H1 (cell line): ENCODE measurements around the gene PLXNA4. TPM values are rescaled to one million over a fixed set of nuclear protein-coding genes. Genes with fewer than 3 reads are reported as not detected.

Experiments
- CTCF ChIA-PET: fragments of 300-600 bp; sonication (Branson Sonifier 250); formaldehyde crosslinking; loops from one replicate; lab custom pipeline; 2021; ENCODE audit not compliant: partially characterized antibody; lab: Charles Lee
- POLR2A ChIA-PET: fragments of 300-600 bp; sonication (Branson Sonifier 250); formaldehyde crosslinking; loops from one replicate; lab custom pipeline; 2021; ENCODE audit warnings: inconsistent platforms; ENCODE audit not compliant: partially characterized antibody; lab: Charles Lee
- DNase-seq, 2 experiments: peaks; one replicate each; pipeline versions ENCODE4 v3.0.0 to v3.0.0-alpha.2; 2010 to 2022; ENCODE audit warnings: low spot score in 2 of 2, low read depth in 1 of 2, mixed read lengths in 1 of 2
- FAIRE-seq: peaks from 2 replicates; lab custom pipeline; 2011; peaks lifted over from hg19 to GRCh38; lab: Jason Lieb, UNC
- H2AFZ ChIP-seq: 2 replicates; pipeline ENCODE4 v1.8.1; 2012; ENCODE audit warnings: low read length, inconsistent platforms
- H2AK5ac ChIP-seq: 2 replicates; pipeline ENCODE4 v1.6.1; 2013; ENCODE audit warnings: low read depth, low read length
- H2BK120ac ChIP-seq: replicated peaks from 2 replicates; pipeline ENCODE3; 2013; ENCODE audit warnings: low read depth, low read length, inconsistent platforms
- H2BK12ac ChIP-seq: 2 replicates; pipeline ENCODE4 v1.6.1; 2013; ENCODE audit warnings: low read depth, low read length
- H2BK15ac ChIP-seq: 2 replicates; pipeline ENCODE4 v1.6.1; 2013; ENCODE audit warnings: low read length
- H2BK20ac ChIP-seq: 2 replicates; pipeline ENCODE4 v1.6.1; 2013; ENCODE audit warnings: low read length
- H2BK5ac ChIP-seq: 2 replicates; pipeline ENCODE4 v1.6.1; 2013; ENCODE audit warnings: low read depth, low read length
- H3K14ac ChIP-seq: 2 replicates; pipeline ENCODE4 v1.6.1; 2013; ENCODE audit warnings: inconsistent platforms; ENCODE audit not compliant: insufficient read length
- H3K18ac ChIP-seq: 2 replicates; pipeline ENCODE4 v1.6.1; 2013; ENCODE audit warnings: low read length; ENCODE audit errors: extremely low read depth
- H3K23ac ChIP-seq: 2 replicates; pipeline ENCODE4 v1.6.1; 2013; ENCODE audit warnings: inconsistent platforms; ENCODE audit not compliant: insufficient read length
- H3K23me2 ChIP-seq: 2 replicates; pipeline ENCODE4 v1.6.1; 2013; ENCODE audit warnings: low read depth, low read length
- H3K27ac ChIP-seq: 2 replicates; pipeline ENCODE4 v1.6.1; 2011; ENCODE audit warnings: low read depth, low read length, inconsistent platforms
- H3K27me3 ChIP-seq, 4 experiments: replicated peaks in 1 of 4; 1 replicate in 1 of 4; 2 replicates in 3 of 4; pipeline versions ENCODE4 v1.6.1 to v1.8.1; 2011 to 2013; ENCODE audit warnings: low read length in 3 of 4, mild to moderate bottlenecking in 3 of 4, inconsistent platforms in 2 of 4, mixed read lengths in 2 of 4, moderate library complexity in 1 of 4; ENCODE audit not compliant: control insufficient read depth in 3 of 4, insufficient read depth in 3 of 4; ENCODE audit errors: extremely low read depth in 1 of 4
- H3K36me3 ChIP-seq, 4 experiments: 2 replicates each; pipeline versions ENCODE4 v1.6.1 to v1.8.1; 2011 to 2013; ENCODE audit warnings: mild to moderate bottlenecking in 4 of 4, low read length in 3 of 4, moderate library complexity in 2 of 4, control low read depth in 1 of 4, inconsistent platforms in 1 of 4; ENCODE audit not compliant: insufficient read depth in 4 of 4, control insufficient read depth in 2 of 4
- H3K4ac ChIP-seq: replicated peaks from 2 replicates; pipeline ENCODE3; 2013; ENCODE audit warnings: low read length, low read depth, mixed read lengths, inconsistent platforms; ENCODE audit not compliant: insufficient read length
- H3K4me1 ChIP-seq, 4 experiments: replicated peaks in 1 of 4; 1 replicate in 1 of 4; 2 replicates in 3 of 4; pipeline versions ENCODE4 v1.6.1 to v1.8.1; 2011 to 2013; ENCODE audit warnings: low read length in 3 of 4, inconsistent platforms in 2 of 4, mixed read lengths in 1 of 4; ENCODE audit not compliant: insufficient read depth in 4 of 4, control insufficient read depth in 3 of 4
- H3K4me2 ChIP-seq, 2 experiments: 2 replicates each; pipeline versions ENCODE4 v1.6.1 to v1.8.1; 2011 to 2013; ENCODE audit warnings: low read depth in 2 of 2, low read length in 2 of 2, control low read depth in 1 of 2, inconsistent platforms in 1 of 2, mild to moderate bottlenecking in 1 of 2; ENCODE audit not compliant: insufficient read depth in 1 of 2
- H3K4me3 ChIP-seq, 4 experiments: fragments of 200-600, 300-600 bp in 1 of 4; sonication (generic), shearing (Covaris generic), sonication (Bioruptor Twin) in 1 of 4; 2 replicates each; pipeline versions ENCODE4 v1.5.1 to v1.8.1; 2011 to 2016; ENCODE audit warnings: low read length in 4 of 4, low read depth in 3 of 4, control low read depth in 2 of 4, inconsistent platforms in 2 of 4, mild to moderate bottlenecking in 2 of 4, mixed read lengths in 1 of 4, moderate library complexity in 1 of 4; ENCODE audit not compliant: insufficient read depth in 2 of 4; ENCODE audit errors: extremely low read depth in 1 of 4
- H3K56ac ChIP-seq: replicated peaks from 2 replicates; pipeline ENCODE3; 2013; ENCODE audit warnings: low read depth, mild to moderate bottlenecking, mixed read lengths, low read length, inconsistent platforms; ENCODE audit not compliant: insufficient read length
- H3K79me1 ChIP-seq: 2 replicates; pipeline ENCODE4 v1.6.1; 2013; ENCODE audit warnings: low read depth, low read length, control low read depth
- H3K79me2 ChIP-seq, 2 experiments: 2 replicates each; pipeline versions ENCODE4 v1.6.1 to v1.8.1; 2012 to 2013; ENCODE audit warnings: low read length in 2 of 2, mild to moderate bottlenecking in 2 of 2, inconsistent platforms in 1 of 2; ENCODE audit not compliant: insufficient read depth in 2 of 2, control insufficient read depth in 1 of 2
- H3K9ac ChIP-seq, 4 experiments: replicated peaks in 1 of 4; 1 replicate in 1 of 4; 2 replicates in 3 of 4; pipeline versions ENCODE4 v1.6.1 to v1.8.1; 2011 to 2013; ENCODE audit warnings: low read depth in 3 of 4, low read length in 3 of 4, control low read depth in 2 of 4, mild to moderate bottlenecking in 2 of 4, moderate library complexity in 2 of 4, inconsistent platforms in 1 of 4; ENCODE audit errors: extremely low read depth in 1 of 4
- H3K9me3 ChIP-seq, 2 experiments: 2 replicates each; pipeline versions ENCODE4 v1.6.1 to v1.8.1; 2012 to 2013; ENCODE audit warnings: mild to moderate bottlenecking in 2 of 2, moderate library complexity in 2 of 2, control low read depth in 1 of 2, inconsistent platforms in 1 of 2, low read depth in 1 of 2, low read length in 1 of 2, mixed read lengths in 1 of 2; ENCODE audit not compliant: insufficient read depth in 2 of 2
- H4K20me1 ChIP-seq, 2 experiments: replicated peaks in 1 of 2; 2 replicates each; pipeline versions ENCODE3 to v1.8.1; 2011 to 2013; ENCODE audit warnings: inconsistent platforms in 2 of 2, low read length in 2 of 2, mild to moderate bottlenecking in 1 of 2; ENCODE audit not compliant: insufficient read depth in 2 of 2, control insufficient read depth in 1 of 2
- H4K5ac ChIP-seq: 2 replicates; pipeline ENCODE4 v1.6.1; 2013; ENCODE audit warnings: low read length, low read depth, mixed read lengths, inconsistent platforms; ENCODE audit not compliant: insufficient read length
- H4K8ac ChIP-seq: 2 replicates; pipeline ENCODE4 v1.8.0; 2013; ENCODE audit warnings: mild to moderate bottlenecking, moderate library complexity, low read length, inconsistent platforms; ENCODE audit not compliant: insufficient read depth; ENCODE audit errors: extremely low read depth
- H4K91ac ChIP-seq: replicated peaks from 2 replicates; pipeline ENCODE3; 2013; ENCODE audit warnings: low read length, mixed read lengths, inconsistent platforms; ENCODE audit not compliant: insufficient read length
- BRCA1 ChIP-seq: IDR thresholded peaks from 2 replicates; pipeline ENCODE4 v1.6.1; 2012; ENCODE audit warnings: low read depth, low read length, improper control_type of control experiment
- CHD1 ChIP-seq: IDR thresholded peaks from 2 replicates; pipeline ENCODE4 v1.6.1; 2012; ENCODE audit warnings: low read depth, low read length, improper control_type of control experiment
- SUZ12 ChIP-seq: fragments of 200-600 bp; sonication (generic); IDR thresholded peaks from 2 replicates; pipeline ENCODE4 v1.6.1; 2012; ENCODE audit warnings: mild to moderate bottlenecking, inconsistent platforms, low read length, moderate library complexity, mixed read lengths
- TBP ChIP-seq: IDR thresholded peaks from 2 replicates; pipeline ENCODE4 v1.6.1; 2011; ENCODE audit warnings: low read depth, low read length, improper control_type of control experiment
- YY1 ChIP-seq: IDR thresholded peaks from 2 replicates; pipeline ENCODE4 v1.6.1; 2011; ENCODE audit warnings: low read depth, mild to moderate bottlenecking, low read length
- WGBS, 2 experiments: shearing (Covaris generic) in 1 of 2; methylation state at CpG; one replicate each; pipeline versions ENCODE4 v1.1.6 to v1.1.7; 2013 to 2015; ENCODE audit warnings: low lambda C conversion rate in 2 of 2, mixed read lengths in 2 of 2, inconsistent platforms in 1 of 2, low coverage in 1 of 2, missing lambda C conversion rate in 1 of 2; ENCODE audit not compliant: insufficient replicate concordance in 2 of 2, insufficient coverage in 1 of 2, insufficient read length in 1 of 2; ENCODE audit errors: extremely low coverage in 1 of 2, missing lambda C conversion rate in 1 of 2; 5-methylcytosine and 5-hydroxymethylcytosine counted together
- polyA plus RNA-seq, 7 experiments: library from polyadenylated mRNA; depleted of rRNA in 3 of 7; stranded (reverse) in 5 of 7; unstranded in 2 of 7; fragments of >200 nt in 5 of 7; fragments of 200-250 nt in 2 of 7; gene quantifications; 1 replicate in 5 of 7; 2 replicates in 1 of 7; 4 replicates in 1 of 7; pipeline versions ENCODE4 v1.2.1 to v1.2.3, GENCODE V29; 2011 to 2013; ENCODE audit warnings: missing spikeins in 2 of 7, mixed read lengths in 2 of 7
- total RNA-seq: library from RNA; stranded (reverse); fragmentation: NEBNext Ultra II Directional; extraction: Animal tissue kit (Norgen Biotek cat#: 25700); gene quantifications from 2 replicates; pipeline ENCODE4 v1.2.1, GENCODE V29; 2021

Gene PLXNA4
- total and polyA plus RNA-seq, 2 of the 8 experiments (the other 6 are each of a cell fraction or from before 2014, with no cell fraction given) = 0.76 to 0.79 TPM

DNA sequence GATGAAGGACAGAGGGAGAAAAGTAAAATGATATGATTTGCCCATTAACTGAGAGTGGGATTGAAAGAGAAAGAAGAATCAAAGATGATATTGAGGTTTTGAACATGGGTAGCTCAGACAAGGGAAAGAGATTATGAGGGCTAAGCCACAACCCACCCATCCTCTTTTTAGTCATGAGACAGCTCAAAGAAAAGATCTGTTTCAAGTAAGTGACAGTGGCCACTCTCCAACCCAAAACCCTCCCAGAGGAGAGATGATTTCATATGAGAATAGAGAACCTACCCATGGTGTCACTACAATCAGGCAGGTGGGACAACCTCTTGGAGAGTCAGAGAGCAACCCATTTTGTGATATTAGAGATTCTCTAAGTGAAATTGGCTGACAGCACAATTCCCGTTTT lies 32.2 kb downstream of the PLXNA4 start:
- no peak overlapping the region for H3K9ac ChIP-seq
- peaks cover 0 to 8% (median 2%) of the 10 kb centered on the region in 4 experiments; a peak in 3 of 7 replicates for H3K27me3 ChIP-seq
- no peaks in the 10 kb centered on the region for H3K79me2 ChIP-seq
- DNase-seq (no peak), FAIRE-seq (no peak)
- H4K8ac ChIP-seq = no peak overlapping the region
- H3K56ac ChIP-seq = no peak overlapping the region
- H3K4me2 ChIP-seq = no peak overlapping the region
- H4K20me1 ChIP-seq = no peaks in the 10 kb centered on the region
- H3K79me1 ChIP-seq = no peaks in the 10 kb centered on the region
- H3K9me3 ChIP-seq = no peaks in the 10 kb centered on the region
- H3K27ac ChIP-seq = no peak overlapping the region
- no peak overlapping the region for H3K4me3 ChIP-seq
- no peak overlapping the region for H3K18ac ChIP-seq
- POLR2A ChIA-PET = no interaction called here
- no peak overlapping the region for H4K5ac ChIP-seq
- H2AFZ ChIP-seq = no peak overlapping the region
- no peaks in the 10 kb centered on the region for H3K23me2 ChIP-seq
- H2BK5ac ChIP-seq = no peak overlapping the region
- no peak overlapping the region for H2BK120ac ChIP-seq
- TF ChIP-seq TBP = no peak
- TF ChIP-seq BRCA1 = no peak
- no peak for TF ChIP-seq SUZ12
- TF ChIP-seq YY1 = no peak
- TF ChIP-seq CHD1 = no peak
- H2BK15ac ChIP-seq = no peak overlapping the region
- H3K4ac ChIP-seq = no peak overlapping the region
- no peak overlapping the region for H3K14ac ChIP-seq
- no peak overlapping the region for H3K23ac ChIP-seq
- WGBS, 2 experiments = 83% methylated on average over 1 of the region's 1 CpG; no CpG with 5 or more reads in 1 of the 2 experiments
- CTCF ChIA-PET = interaction anchor here (0.6 to 1.6 kb wide), 4 partner anchors 14 to 121 kb away, joined by 3 to 8 read pairs (median 4); no protein-coding TSS in a partner anchor
- H3K4me1 ChIP-seq = peaks cover 6 to 12% (median 9%) of the 10 kb centered on the region in 4 experiments; a peak in 6 of 7 replicates
- H2BK12ac ChIP-seq = no peak overlapping the region
- H2BK20ac ChIP-seq = no peak overlapping the region
- no peak overlapping the region for H2AK5ac ChIP-seq
- H3K36me3 ChIP-seq = no peaks in the 10 kb centered on the region
- no peak overlapping the region for H4K91ac ChIP-seq
